ENCODE measurements around the gene HIGD1C. TPM values are rescaled to one million over a fixed set of nuclear protein-coding genes. Genes with fewer than 3 reads are reported as not detected.
"Not testable (repeated sequence)": the region's sequence is repeated elsewhere in the genome, so short reads cannot be mapped to it uniquely, and the experiment has no call there.

Gene HIGD1C
- total RNA-seq, 1 donor from 2014 or later = not detected

DNA sequence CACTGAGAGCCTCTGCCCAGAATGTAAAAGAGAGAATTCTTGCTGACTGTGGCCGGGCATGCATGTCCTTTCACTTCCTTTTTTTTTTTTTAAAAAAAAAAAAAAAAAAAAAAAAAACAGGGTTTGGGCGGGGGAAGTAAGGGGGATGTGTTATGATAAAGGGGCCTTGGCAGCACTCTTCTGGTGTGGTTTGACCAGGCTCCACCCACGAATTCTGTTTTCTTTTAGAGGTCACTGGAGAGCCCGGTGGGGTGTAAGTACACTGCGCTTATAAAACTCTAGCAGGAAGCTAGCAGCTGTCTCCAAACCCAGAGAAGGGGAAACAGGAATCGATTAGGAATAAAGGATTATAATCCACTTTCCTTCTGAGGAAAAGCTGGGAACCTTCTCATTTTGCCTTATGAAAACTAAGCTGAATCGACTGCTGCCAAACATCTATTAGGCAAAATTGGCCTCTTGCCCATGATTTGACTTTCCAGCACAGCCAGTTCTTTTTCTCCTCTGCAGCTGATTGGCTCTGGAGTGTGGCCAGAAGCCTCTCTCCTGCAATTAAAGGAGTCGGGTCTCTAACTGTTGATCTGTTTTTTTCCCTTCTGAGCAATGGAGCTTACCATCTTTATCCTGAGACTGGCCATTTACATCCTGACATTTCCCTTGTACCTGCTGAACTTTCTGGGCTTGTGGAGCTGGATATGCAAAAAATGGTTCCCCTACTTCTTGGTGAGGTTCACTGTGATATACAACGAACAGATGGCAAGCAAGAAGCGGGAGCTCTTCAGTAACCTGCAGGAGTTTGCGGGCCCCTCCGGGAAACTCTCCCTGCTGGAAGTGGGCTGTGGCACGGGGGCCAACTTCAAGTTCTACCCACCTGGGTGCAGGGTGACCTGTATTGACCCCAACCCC lies 27.7 kb upstream of the HIGD1C start:
- H3K27me3 ChIP-seq = no peaks in the 10 kb centered on the region
- intact Hi-C loops (cut with DNase I) = loop anchor here (10.0 kb wide), 1 partner anchor 60 kb away; no protein-coding TSS in a partner anchor
- H3K36me3 ChIP-seq = no peaks in the 10 kb centered on the region
- H3K27ac ChIP-seq = peak overlapping the region; percentile 91
- TF ChIP-seq, protein P1, sequence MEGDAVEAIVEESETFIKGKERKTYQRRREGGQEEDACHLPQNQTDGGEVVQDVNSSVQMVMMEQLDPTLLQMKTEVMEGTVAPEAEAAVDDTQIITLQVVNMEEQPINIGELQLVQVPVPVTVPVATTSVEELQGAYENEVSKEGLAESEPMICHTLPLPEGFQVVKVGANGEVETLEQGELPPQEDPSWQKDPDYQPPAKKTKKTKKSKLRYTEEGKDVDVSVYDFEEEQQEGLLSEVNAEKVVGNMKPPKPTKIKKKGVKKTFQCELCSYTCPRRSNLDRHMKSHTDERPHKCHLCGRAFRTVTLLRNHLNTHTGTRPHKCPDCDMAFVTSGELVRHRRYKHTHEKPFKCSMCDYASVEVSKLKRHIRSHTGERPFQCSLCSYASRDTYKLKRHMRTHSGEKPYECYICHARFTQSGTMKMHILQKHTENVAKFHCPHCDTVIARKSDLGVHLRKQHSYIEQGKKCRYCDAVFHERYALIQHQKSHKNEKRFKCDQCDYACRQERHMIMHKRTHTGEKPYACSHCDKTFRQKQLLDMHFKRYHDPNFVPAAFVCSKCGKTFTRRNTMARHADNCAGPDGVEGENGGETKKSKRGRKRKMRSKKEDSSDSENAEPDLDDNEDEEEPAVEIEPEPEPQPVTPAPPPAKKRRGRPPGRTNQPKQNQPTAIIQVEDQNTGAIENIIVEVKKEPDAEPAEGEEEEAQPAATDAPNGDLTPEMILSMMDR (IDR thresholded peaks at IDR 0.05) = no peak
- TF ChIP-seq POLR2AphosphoS5 (IDR thresholded peaks at IDR 0.05; ENCODE audit: insufficient read depth in 1 of 2, low read depth in 1 of 2) = peak; percentile 47 to 82
- peak in 1 of 2 donors; percentile 32 for TF ChIP-seq POLR2A (IDR thresholded peaks at IDR 0.05)
- H3K4me3 ChIP-seq = peak overlapping the region; percentile 68 to 84
- peak in 1 of 2 donors; percentile 94 for DNase-seq (ENCODE audit: extremely low spot score in 2 of 2)
- peaks cover 39% of the 10 kb centered on the region for H3K4me1 ChIP-seq
- no peaks in the 10 kb centered on the region for H3K9me3 ChIP-seq

DNA sequence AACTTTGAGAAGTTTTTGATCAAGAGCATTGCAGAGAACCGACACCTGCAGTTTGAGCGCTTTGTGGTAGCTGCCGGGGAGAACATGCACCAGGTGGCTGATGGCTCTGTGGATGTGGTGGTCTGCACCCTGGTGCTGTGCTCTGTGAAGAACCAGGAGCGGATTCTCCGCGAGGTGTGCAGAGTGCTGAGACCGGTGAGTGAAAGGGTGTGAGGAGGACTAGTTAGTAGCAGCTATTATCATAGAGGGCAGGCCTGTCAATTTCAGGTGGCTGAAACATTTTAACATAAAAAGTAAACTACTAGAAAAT lies 27.0 kb upstream of the HIGD1C start:
- Histone ChIP-seq H3K4me3 (peak overlapping the region; percentile 68 to 84), H3K36me3 (peaks cover 0 to 5% of the 10 kb centered on the region in 2 donors), H3K9me3 (no peaks in the 10 kb centered on the region), H3K4me1 (peaks cover 45% of the 10 kb centered on the region), H3K27me3 (no peaks in the 10 kb centered on the region), H3K27ac (peak overlapping the region; percentile 91)
- TF ChIP-seq POLR2A (IDR thresholded peaks at IDR 0.05) (no peak), POLR2AphosphoS5 (IDR thresholded peaks at IDR 0.05; ENCODE audit: insufficient read depth in 1 of 2, low read depth in 1 of 2) (no peak)
- TF ChIP-seq, protein P1 (IDR thresholded peaks at IDR 0.05) = no peak
- no peak for DNase-seq (ENCODE audit: extremely low spot score in 2 of 2)
- intact Hi-C loops (cut with DNase I) = loop anchor here (10.0 kb wide), 1 partner anchor 60 kb away; no protein-coding TSS in a partner anchor

DNA sequence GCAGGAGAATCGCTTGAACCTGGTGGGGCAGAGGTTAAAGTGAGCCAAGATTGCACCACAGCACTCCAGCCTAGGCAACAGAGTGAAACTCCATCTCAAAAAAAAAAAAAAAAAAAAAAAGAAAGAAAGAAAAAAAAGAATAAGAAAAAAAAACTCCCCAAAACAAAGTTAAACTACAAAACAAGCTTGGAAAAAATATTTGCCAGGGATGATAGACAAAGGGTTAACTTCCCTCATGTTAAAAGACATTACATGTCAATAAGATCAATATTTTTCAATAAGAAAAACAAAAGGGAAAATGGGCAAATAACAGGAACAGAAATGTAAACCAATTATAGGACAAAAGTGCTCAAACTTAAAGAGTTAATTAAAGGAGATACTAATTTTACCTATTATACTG lies 26.4 kb upstream of the HIGD1C start:
- H3K4me1 ChIP-seq = peaks cover 51% of the 10 kb centered on the region
- peaks cover 0 to 10% of the 10 kb centered on the region in 2 donors for H3K36me3 ChIP-seq
- peak overlapping the region; percentile 68 to 84 for H3K4me3 ChIP-seq
- H3K9me3 ChIP-seq = no peaks in the 10 kb centered on the region
- no peak for TF ChIP-seq POLR2A (IDR thresholded peaks at IDR 0.05)
- TF ChIP-seq, protein P1 (IDR thresholded peaks at IDR 0.05) = no peak
- TF ChIP-seq POLR2AphosphoS5 (IDR thresholded peaks at IDR 0.05; ENCODE audit: insufficient read depth in 1 of 2, low read depth in 1 of 2) = no peak
- H3K27ac ChIP-seq = peak overlapping the region; percentile 91
- intact Hi-C loops (cut with DNase I) = loop anchor here (10.0 kb wide), 1 partner anchor 59 kb away; no protein-coding TSS in a partner anchor
- DNase-seq (ENCODE audit: extremely low spot score in 2 of 2) = no peak
- no peaks in the 10 kb centered on the region for H3K27me3 ChIP-seq

DNA sequence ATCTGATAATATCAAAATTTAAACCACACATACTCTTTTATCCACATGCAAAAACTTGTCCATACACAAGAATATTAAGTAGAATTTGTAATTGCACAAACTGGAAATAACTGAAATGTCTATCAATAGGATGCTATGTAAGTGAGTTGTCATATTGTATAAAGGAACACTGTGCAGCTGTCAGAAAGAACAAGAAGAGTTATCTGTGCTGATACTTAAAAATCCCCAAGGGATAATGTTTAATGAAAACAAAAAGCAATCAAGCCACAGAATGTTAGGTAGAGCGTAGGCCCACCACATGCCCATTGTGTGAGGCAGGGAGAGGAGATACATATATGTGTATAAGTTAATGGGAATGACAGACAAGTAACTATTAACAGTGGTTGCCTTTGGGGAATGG lies 25.9 kb upstream of the HIGD1C start:
- Histone ChIP-seq H3K9me3 (no peaks in the 10 kb centered on the region), H3K27me3 (no peaks in the 10 kb centered on the region), H3K4me3 (peak overlapping the region; percentile 68 to 84), H3K4me1 (peaks cover 56% of the 10 kb centered on the region), H3K36me3 (peaks cover 0 to 15% of the 10 kb centered on the region in 2 donors), H3K27ac (peak overlapping the region; percentile 91)
- TF ChIP-seq, protein P1 (IDR thresholded peaks at IDR 0.05) = no peak
- TF ChIP-seq POLR2AphosphoS5 (IDR thresholded peaks at IDR 0.05; ENCODE audit: insufficient read depth in 1 of 2, low read depth in 1 of 2) (no peak), POLR2A (IDR thresholded peaks at IDR 0.05) (no peak)
- intact Hi-C loops (cut with DNase I) = loop anchor here (10.0 kb wide), 1 partner anchor 58 kb away; no protein-coding TSS in a partner anchor
- peak in 1 of 2 donors; percentile 10 for DNase-seq (ENCODE audit: extremely low spot score in 2 of 2)

DNA sequence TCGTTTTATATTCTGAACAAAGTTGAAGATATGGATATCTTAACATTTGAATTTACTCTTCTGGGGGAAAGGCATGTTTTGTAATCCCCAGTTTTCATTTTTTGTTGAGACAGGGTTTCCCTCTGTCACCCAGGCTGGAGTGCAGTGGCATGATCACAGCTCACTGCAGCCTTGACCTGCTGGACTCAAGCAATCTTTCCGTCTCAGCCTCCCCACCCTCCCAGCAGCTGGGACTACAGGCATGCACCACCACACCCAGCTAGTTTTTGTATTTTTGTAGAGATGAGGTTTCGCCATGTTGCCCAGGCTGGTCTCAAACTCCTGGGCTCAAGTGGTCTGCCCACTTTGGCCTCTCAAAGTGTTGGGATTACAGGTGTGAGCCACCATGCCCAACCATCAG lies 25.4 kb upstream of the HIGD1C start:
- H3K27me3 ChIP-seq, H3K9me3 ChIP-seq: not testable (repeated sequence)
- Histone ChIP-seq H3K4me3 (peak overlapping the region; percentile 68 to 84), H3K4me1 (peaks cover 59% of the 10 kb centered on the region), H3K36me3 (peaks cover 0 to 20% of the 10 kb centered on the region in 2 donors), H3K27ac (peak overlapping the region; percentile 91)
- intact Hi-C loops (cut with DNase I) = loop anchor here (10.0 kb wide), 1 partner anchor 58 kb away; no protein-coding TSS in a partner anchor
- DNase-seq (ENCODE audit: extremely low spot score in 2 of 2) = peak in 1 of 2 donors; percentile 6
